ENCODE data around the gene CASP10. TPM values are rescaled to one million over a fixed set of nuclear protein-coding genes. Genes with fewer than 3 reads are reported as not detected.

Gene CASP10
- total and polyA plus RNA-seq, 3 donors from 2014 or later, result 2.4 to 10.4 (median 5.2) TPM

GRCh38 chr2:201196003-201196402, 13.1 kb downstream of the CASP10 start:
- Histone ChIP-seq H3K27me3 (no peaks in the 10 kb centered on the region), H3K27ac (no peak overlapping the region), H3K9me3 (no peaks in the 10 kb centered on the region), H3K4me3 (no peak overlapping the region), H3K36me3 (ENCODE audit: low read depth, missing control alignments) (no peaks in the 10 kb centered on the region), H3K4me1 (no peaks in the 10 kb centered on the region)
- TF ChIP-seq POLR2A (IDR thresholded peaks at IDR 0.05) (no peak), CTCF (IDR thresholded peaks at IDR 0.05) (no peak)
- 64 to 72% methylated on average over 3 of the region's 3 CpGs for WGBS, 2 donors
- intact Hi-C loops (cut with DNase I; ENCODE audit: low total_unique reads), result no loop called here
- no peak for DNase-seq

- TF ChIP-seq POLR2A (IDR thresholded peaks at IDR 0.05) (no peak), CTCF (IDR thresholded peaks at IDR 0.05) (no peak)
- Histone ChIP-seq H3K36me3 (ENCODE audit: low read depth, missing control alignments) (no peaks in the 10 kb centered on the region), H3K9me3 (no peaks in the 10 kb centered on the region), H3K27me3 (no peaks in the 10 kb centered on the region), H3K27ac (no peak overlapping the region), H3K4me1 (no peaks in the 10 kb centered on the region), H3K4me3 (no peak overlapping the region)
- intact Hi-C loops (cut with DNase I; ENCODE audit: low total_unique reads), result no loop called here
- no peak for DNase-seq
- 93 to 97% methylated on average over 1 of the region's 1 CpG for WGBS, 2 donors
These were observed 13.9 kb downstream of the CASP10 start for GRCh38 chr2:201196803-201197202.

GRCh38 chr2:201197781-201198180, 14.8 kb downstream of the CASP10 start:
- no peak overlapping the region for H3K27ac ChIP-seq
- H3K4me3 ChIP-seq, result no peak overlapping the region
- TF ChIP-seq CTCF (IDR thresholded peaks at IDR 0.05), result no peak
- no peak for TF ChIP-seq POLR2A (IDR thresholded peaks at IDR 0.05)
- no peaks in the 10 kb centered on the region for H3K36me3 ChIP-seq (ENCODE audit: low read depth, missing control alignments)
- no peaks in the 10 kb centered on the region for H3K9me3 ChIP-seq
- H3K4me1 ChIP-seq, result no peaks in the 10 kb centered on the region
- intact Hi-C loops (cut with DNase I; ENCODE audit: low total_unique reads), result no loop called here
- no peak for DNase-seq
- no peaks in the 10 kb centered on the region for H3K27me3 ChIP-seq
- WGBS, 2 donors, result 78 to 87% methylated on average over 4 of the region's 4 CpGs

GRCh38 chr2:201199847-201200246, 16.9 kb downstream of the CASP10 start:
- 65 to 71% methylated on average over 5 of the region's 5 CpGs for WGBS, 2 donors
- no peak for DNase-seq
- TF ChIP-seq CTCF (IDR thresholded peaks at IDR 0.05), result no peak
- TF ChIP-seq POLR2A (IDR thresholded peaks at IDR 0.05), result no peak
- Histone ChIP-seq H3K27ac (no peak overlapping the region), H3K4me3 (no peak overlapping the region), H3K9me3 (no peaks in the 10 kb centered on the region), H3K4me1 (no peaks in the 10 kb centered on the region), H3K27me3 (no peaks in the 10 kb centered on the region), H3K36me3 (ENCODE audit: low read depth, missing control alignments) (no peaks in the 10 kb centered on the region)
- intact Hi-C loops (cut with DNase I; ENCODE audit: low total_unique reads), result no loop called here

GRCh38 chr2:201200345-201200744, 17.4 kb downstream of the CASP10 start:
- intact Hi-C loops (cut with DNase I; ENCODE audit: low total_unique reads), result no loop called here
- 72 to 77% methylated on average over 8 of the region's 8 CpGs for WGBS, 2 donors
- no peak for DNase-seq

More at GRCh38 chr2:201200345-201200744, 17.4 kb downstream of the CASP10 start:
- H3K27me3 ChIP-seq, result no peaks in the 10 kb centered on the region
- no peak overlapping the region for H3K27ac ChIP-seq
- H3K4me3 ChIP-seq, result no peak overlapping the region
- H3K36me3 ChIP-seq (ENCODE audit: low read depth, missing control alignments), result no peaks in the 10 kb centered on the region
- TF ChIP-seq CTCF (IDR thresholded peaks at IDR 0.05) (no peak), POLR2A (IDR thresholded peaks at IDR 0.05) (no peak)
- H3K4me1 ChIP-seq, result no peaks in the 10 kb centered on the region
- H3K9me3 ChIP-seq, result no peaks in the 10 kb centered on the region
